ENCODE data around the gene GALR3.

The GALR3 gene

GRCh38 chr22:37824674-37825641, 1.8 kb downstream of the GALR3 start:
- DNase-seq: no peak

- no peak for DNase-seq
Observed at GRCh38 chr22:37827056-37827455, 3.9 kb downstream of the GALR3 start.

GRCh38 chr22:37830093-37830842, 7.1 kb downstream of the GALR3 start:
- DNase-seq: no peak

- DNase-seq: no peak
Observed at GRCh38 chr22:37831472-37831871, 8.3 kb downstream of the GALR3 start.

- DNase-seq: no peak
Observed at GRCh38 chr22:37832022-37832857, 9.1 kb downstream of the GALR3 start.

- DNase-seq: no peak
Observed at GRCh38 chr22:37842015-37842793, 19.0 kb downstream of the GALR3 start.

- peak; percentile 19 for DNase-seq
Observed at GRCh38 chr22:37843741-37844089, 20.5 kb downstream of the GALR3 start.

GRCh38 chr22:37844904-37845329, 21.7 kb downstream of the GALR3 start:
- no peak for DNase-seq

- DNase-seq: no peak
Observed at GRCh38 chr22:37846433-37846832, 23.3 kb downstream of the GALR3 start.

GRCh38 chr22:37848587-37849088, 25.5 kb downstream of the GALR3 start:
- no peak for DNase-seq

GRCh38 chr22:37849089-37849751, 26.0 kb downstream of the GALR3 start, which contains the start of gene EIF3L:
EIF3L (plus strand) TSS chr22:37849419; CDS start chr22:37849450, 31 bp downstream.
- peak; percentile 75 for DNase-seq

- DNase-seq: no peak
Observed at GRCh38 chr22:37850801-37851200, 27.6 kb downstream of the GALR3 start.

- DNase-seq: no peak
Observed at GRCh38 chr22:37852418-37852817, 29.2 kb downstream of the GALR3 start.

- DNase-seq: no peak
Observed at GRCh38 chr22:37854946-37855345, 31.8 kb downstream of the GALR3 start.

- no peak for DNase-seq
Observed at GRCh38 chr22:37855462-37855861, 32.3 kb downstream of the GALR3 start.

- no peak for DNase-seq
Observed at GRCh38 chr22:37860796-37861421, 37.7 kb downstream of the GALR3 start.

GRCh38 chr22:37862570-37863325, 39.6 kb downstream of the GALR3 start:
- no peak for DNase-seq

- DNase-seq: no peak
Observed at GRCh38 chr22:37865510-37865909, 42.3 kb downstream of the GALR3 start.

- DNase-seq: no peak
Observed at GRCh38 chr22:37870273-37870672, 47.1 kb downstream of the GALR3 start.

All from activated T-cell treated with anti-CD3 and anti-CD28 coated beads for 4 hours (primary cell).